Neural cell (in vitro differentiated cells): ENCODE measurements around the gene PTPRT.

Source experiments
- CTCF ChIP-seq: fragments of 450-650 bp; IDR thresholded peaks from 2 replicates; pipeline ENCODE4 v1.5.1; 2014; ENCODE audit warnings: antibody characterized with exemption, mild to moderate bottlenecking, moderate library complexity; ENCODE audit not compliant: poor library complexity, severe bottlenecking
- EP300 ChIP-seq: fragments of 450-650 bp; conservative IDR thresholded peaks from 2 replicates; pipeline ENCODE4 v1.6.1; 2014; ENCODE audit warnings: antibody characterized with exemption, mild to moderate bottlenecking, moderate library complexity; ENCODE audit not compliant: poor library complexity, severe bottlenecking
- EZH2 ChIP-seq: fragments of 200-600, 300-800 bp; shearing (Covaris generic), sonication (generic); IDR thresholded peaks from 2 replicates; pipeline ENCODE4 v1.6.1; 2014; ENCODE audit warnings: antibody characterized with exemption, low read length, borderline replicate concordance, mild to moderate bottlenecking; ENCODE audit not compliant: insufficient read depth, poor library complexity, severe bottlenecking
- MXI1 ChIP-seq: fragments of 450-650 bp; conservative IDR thresholded peaks from 2 replicates; pipeline ENCODE4 v1.6.1; 2014; ENCODE audit warnings: antibody characterized with exemption, mild to moderate bottlenecking; ENCODE audit not compliant: poor library complexity, severe bottlenecking
- POLR2AphosphoS5 ChIP-seq: IDR thresholded peaks from 2 replicates; pipeline ENCODE4 v1.6.1; 2012
- RAD21 ChIP-seq: fragments of 450-650 bp; conservative IDR thresholded peaks from 2 replicates; pipeline ENCODE4 v1.6.1; 2014; ENCODE audit warnings: antibody characterized with exemption, mild to moderate bottlenecking, moderate library complexity
- REST ChIP-seq: IDR thresholded peaks from 2 replicates; pipeline ENCODE4 v1.6.1; 2012; ENCODE audit warnings: borderline replicate concordance
- SMC3 ChIP-seq: fragments of 450-650 bp; conservative IDR thresholded peaks from 2 replicates; pipeline ENCODE4 v1.6.1; 2014; ENCODE audit warnings: antibody characterized with exemption, mild to moderate bottlenecking, moderate library complexity; ENCODE audit not compliant: poor library complexity
- TAF1 ChIP-seq: IDR thresholded peaks from 2 replicates; pipeline ENCODE4 v1.6.1; 2012; ENCODE audit warnings: low read depth

GRCh38 chr20:42611889-42612837 lies 577.5 kb downstream of the PTPRT start:
- TF ChIP-seq EZH2, result no peak
- peak; percentile 17 for TF ChIP-seq REST
- TF ChIP-seq CTCF, result no peak
- TF ChIP-seq POLR2AphosphoS5, result peak; percentile 44
- TF ChIP-seq EP300, result peak; percentile 36
- no peak for TF ChIP-seq SMC3
- TF ChIP-seq RAD21, result no peak
- TF ChIP-seq TAF1, result no peak
- TF ChIP-seq MXI1, result no peak
